ENCODE measurements around the gene INTS12.

The INTS12 gene

DNA sequence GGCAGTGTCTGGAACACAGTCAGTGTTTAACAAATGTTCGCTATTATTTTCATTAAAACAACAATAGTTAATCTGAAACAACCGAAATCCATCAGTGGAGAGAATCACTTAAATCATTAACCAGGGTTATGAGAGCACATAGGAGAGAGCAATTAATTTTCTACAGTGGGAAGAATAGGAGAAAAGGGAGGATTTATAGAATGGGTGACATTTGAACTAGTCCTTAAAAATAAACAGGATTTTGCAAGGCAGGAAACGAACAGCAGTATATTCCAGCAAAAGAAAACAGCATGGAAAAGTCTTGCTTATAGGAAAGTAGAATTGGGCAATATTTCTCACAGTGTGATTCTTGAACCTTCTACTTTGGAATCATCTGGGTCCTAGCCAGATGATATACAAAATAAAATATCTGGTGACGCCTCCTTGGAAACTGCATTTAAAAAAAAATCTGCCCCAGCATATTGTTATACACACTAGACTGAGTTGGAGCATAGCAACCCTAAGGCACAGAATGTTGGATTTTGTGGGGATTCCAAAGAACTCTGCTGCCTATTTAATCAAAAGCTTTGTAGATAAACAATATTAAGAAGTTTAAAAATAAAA lies 56.1 kb downstream of the INTS12 start:
- TF ChIP-seq, protein P1, sequence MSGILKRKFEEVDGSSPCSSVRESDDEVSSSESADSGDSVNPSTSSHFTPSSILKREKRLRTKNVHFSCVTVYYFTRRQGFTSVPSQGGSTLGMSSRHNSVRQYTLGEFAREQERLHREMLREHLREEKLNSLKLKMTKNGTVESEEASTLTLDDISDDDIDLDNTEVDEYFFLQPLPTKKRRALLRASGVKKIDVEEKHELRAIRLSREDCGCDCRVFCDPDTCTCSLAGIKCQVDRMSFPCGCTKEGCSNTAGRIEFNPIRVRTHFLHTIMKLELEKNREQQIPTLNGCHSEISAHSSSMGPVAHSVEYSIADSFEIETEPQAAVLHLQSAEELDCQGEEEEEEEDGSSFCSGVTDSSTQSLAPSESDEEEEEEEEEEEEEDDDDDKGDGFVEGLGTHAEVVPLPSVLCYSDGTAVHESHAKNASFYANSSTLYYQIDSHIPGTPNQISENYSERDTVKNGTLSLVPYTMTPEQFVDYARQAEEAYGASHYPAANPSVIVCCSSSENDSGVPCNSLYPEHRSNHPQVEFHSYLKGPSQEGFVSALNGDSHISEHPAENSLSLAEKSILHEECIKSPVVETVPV (CRISPR knock-in tag; IDR thresholded peaks at IDR 0.05) = no peak
- TF ChIP-seq GLIS3 (CRISPR knock-in tag; IDR thresholded peaks at IDR 0.05) (no peak), CSDC2 (CRISPR knock-in tag; IDR thresholded peaks at IDR 0.05) (no peak), TOX (CRISPR knock-in tag; IDR thresholded peaks at IDR 0.05; ENCODE audit: borderline replicate concordance) (no peak), ZFP30 (CRISPR knock-in tag; IDR thresholded peaks at IDR 0.05) (no peak), ZC3H10 (CRISPR knock-in tag; IDR thresholded peaks at IDR 0.05) (no peak), OSR1 (CRISPR knock-in tag; IDR thresholded peaks at IDR 0.05) (no peak), ARNTL (CRISPR knock-in tag; IDR thresholded peaks at IDR 0.05; ENCODE audit: borderline replicate concordance, low read depth) (no peak), BACH2 (CRISPR knock-in tag; IDR thresholded peaks at IDR 0.05; ENCODE audit: borderline replicate concordance) (no peak), ZFP3 (CRISPR knock-in tag; IDR thresholded peaks at IDR 0.05) (no peak), RARB (CRISPR knock-in tag; IDR thresholded peaks at IDR 0.05) (no peak), ZNF70 (CRISPR knock-in tag; IDR thresholded peaks at IDR 0.05) (no peak), TCF4 (CRISPR knock-in tag; IDR thresholded peaks at IDR 0.05; ENCODE audit: borderline replicate concordance) (no peak), PPARA (CRISPR knock-in tag; IDR thresholded peaks at IDR 0.05; ENCODE audit: borderline replicate concordance) (no peak), ISL1 (CRISPR knock-in tag; IDR thresholded peaks at IDR 0.05) (no peak)
- TF ChIP-seq, protein P2, sequence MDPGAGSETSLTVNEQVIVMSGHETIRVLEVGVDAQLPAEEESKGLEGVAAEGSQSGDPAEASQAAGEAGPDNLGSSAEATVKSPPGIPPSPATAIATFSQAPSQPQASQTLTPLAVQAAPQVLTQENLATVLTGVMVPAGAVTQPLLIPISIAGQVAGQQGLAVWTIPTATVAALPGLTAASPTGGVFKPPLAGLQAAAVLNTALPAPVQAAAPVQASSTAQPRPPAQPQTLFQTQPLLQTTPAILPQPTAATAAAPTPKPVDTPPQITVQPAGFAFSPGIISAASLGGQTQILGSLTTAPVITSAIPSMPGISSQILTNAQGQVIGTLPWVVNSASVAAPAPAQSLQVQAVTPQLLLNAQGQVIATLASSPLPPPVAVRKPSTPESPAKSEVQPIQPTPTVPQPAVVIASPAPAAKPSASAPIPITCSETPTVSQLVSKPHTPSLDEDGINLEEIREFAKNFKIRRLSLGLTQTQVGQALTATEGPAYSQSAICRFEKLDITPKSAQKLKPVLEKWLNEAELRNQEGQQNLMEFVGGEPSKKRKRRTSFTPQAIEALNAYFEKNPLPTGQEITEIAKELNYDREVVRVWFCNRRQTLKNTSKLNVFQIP (CRISPR knock-in tag; IDR thresholded peaks at IDR 0.05; ENCODE audit: borderline replicate concordance, low read depth) = no peak
- TF ChIP-seq, protein P3, sequence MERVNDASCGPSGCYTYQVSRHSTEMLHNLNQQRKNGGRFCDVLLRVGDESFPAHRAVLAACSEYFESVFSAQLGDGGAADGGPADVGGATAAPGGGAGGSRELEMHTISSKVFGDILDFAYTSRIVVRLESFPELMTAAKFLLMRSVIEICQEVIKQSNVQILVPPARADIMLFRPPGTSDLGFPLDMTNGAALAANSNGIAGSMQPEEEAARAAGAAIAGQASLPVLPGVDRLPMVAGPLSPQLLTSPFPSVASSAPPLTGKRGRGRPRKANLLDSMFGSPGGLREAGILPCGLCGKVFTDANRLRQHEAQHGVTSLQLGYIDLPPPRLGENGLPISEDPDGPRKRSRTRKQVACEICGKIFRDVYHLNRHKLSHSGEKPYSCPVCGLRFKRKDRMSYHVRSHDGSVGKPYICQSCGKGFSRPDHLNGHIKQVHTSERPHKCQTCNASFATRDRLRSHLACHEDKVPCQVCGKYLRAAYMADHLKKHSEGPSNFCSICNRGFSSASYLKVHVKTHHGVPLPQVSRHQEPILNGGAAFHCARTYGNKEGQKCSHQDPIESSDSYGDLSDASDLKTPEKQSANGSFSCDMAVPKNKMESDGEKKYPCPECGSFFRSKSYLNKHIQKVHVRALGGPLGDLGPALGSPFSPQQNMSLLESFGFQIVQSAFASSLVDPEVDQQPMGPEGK (CRISPR knock-in tag; IDR thresholded peaks at IDR 0.05; ENCODE audit: borderline replicate concordance) = no peak
- TF ChIP-seq, protein P4, sequence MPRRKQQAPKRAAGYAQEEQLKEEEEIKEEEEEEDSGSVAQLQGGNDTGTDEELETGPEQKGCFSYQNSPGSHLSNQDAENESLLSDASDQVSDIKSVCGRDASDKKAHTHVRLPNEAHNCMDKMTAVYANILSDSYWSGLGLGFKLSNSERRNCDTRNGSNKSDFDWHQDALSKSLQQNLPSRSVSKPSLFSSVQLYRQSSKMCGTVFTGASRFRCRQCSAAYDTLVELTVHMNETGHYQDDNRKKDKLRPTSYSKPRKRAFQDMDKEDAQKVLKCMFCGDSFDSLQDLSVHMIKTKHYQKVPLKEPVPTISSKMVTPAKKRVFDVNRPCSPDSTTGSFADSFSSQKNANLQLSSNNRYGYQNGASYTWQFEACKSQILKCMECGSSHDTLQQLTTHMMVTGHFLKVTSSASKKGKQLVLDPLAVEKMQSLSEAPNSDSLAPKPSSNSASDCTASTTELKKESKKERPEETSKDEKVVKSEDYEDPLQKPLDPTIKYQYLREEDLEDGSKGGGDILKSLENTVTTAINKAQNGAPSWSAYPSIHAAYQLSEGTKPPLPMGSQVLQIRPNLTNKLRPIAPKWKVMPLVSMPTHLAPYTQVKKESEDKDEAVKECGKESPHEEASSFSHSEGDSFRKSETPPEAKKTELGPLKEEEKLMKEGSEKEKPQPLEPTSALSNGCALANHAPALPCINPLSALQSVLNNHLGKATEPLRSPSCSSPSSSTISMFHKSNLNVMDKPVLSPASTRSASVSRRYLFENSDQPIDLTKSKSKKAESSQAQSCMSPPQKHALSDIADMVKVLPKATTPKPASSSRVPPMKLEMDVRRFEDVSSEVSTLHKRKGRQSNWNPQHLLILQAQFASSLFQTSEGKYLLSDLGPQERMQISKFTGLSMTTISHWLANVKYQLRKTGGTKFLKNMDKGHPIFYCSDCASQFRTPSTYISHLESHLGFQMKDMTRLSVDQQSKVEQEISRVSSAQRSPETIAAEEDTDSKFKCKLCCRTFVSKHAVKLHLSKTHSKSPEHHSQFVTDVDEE (CRISPR knock-in tag; IDR thresholded peaks at IDR 0.05) = no peak
- ATAC-seq = no peak

DNA sequence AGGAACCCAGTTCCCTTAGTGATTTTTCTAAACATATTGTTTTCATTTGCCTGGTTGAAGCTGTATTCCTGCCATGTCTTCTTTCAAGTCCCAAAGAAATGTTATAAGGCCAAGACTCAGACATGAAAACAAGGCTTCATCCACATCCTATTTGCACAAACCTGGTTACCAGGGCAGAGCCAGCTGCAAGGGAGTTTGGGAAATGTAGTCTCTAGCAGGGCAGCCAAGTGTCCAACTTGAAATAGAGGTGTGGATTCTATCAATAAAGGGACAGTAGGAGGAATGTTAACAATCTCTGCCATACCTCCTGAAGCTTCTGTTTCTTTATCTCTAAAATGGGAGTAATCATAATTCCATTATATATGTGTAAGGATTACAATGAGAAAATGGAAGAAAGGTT lies 56.6 kb downstream of the INTS12 start:
- ATAC-seq = no peak
- no peak for TF ChIP-seq ZFP30 (CRISPR knock-in tag; IDR thresholded peaks at IDR 0.05)
- TF ChIP-seq, protein P5, sequence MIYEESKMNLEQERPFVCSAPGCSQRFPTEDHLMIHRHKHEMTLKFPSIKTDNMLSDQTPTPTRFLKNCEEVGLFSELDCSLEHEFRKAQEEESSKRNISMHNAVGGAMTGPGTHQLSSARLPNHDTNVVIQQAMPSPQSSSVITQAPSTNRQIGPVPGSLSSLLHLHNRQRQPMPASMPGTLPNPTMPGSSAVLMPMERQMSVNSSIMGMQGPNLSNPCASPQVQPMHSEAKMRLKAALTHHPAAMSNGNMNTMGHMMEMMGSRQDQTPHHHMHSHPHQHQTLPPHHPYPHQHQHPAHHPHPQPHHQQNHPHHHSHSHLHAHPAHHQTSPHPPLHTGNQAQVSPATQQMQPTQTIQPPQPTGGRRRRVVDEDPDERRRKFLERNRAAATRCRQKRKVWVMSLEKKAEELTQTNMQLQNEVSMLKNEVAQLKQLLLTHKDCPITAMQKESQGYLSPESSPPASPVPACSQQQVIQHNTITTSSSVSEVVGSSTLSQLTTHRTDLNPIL (CRISPR knock-in tag; IDR thresholded peaks at IDR 0.05; ENCODE audit: low read depth) = no peak
- TF ChIP-seq ISL1 (CRISPR knock-in tag; IDR thresholded peaks at IDR 0.05) = no peak
- TF ChIP-seq RARB (CRISPR knock-in tag; IDR thresholded peaks at IDR 0.05) = no peak
- TF ChIP-seq, protein P4 (CRISPR knock-in tag; IDR thresholded peaks at IDR 0.05) = no peak
- TF ChIP-seq SNAI2 (CRISPR knock-in tag; IDR thresholded peaks at IDR 0.05) = no peak
- TF ChIP-seq BACH2 (CRISPR knock-in tag; IDR thresholded peaks at IDR 0.05; ENCODE audit: borderline replicate concordance) = no peak
- no peak for TF ChIP-seq ZNF70 (CRISPR knock-in tag; IDR thresholded peaks at IDR 0.05)
- no peak for TF ChIP-seq ZFP3 (CRISPR knock-in tag; IDR thresholded peaks at IDR 0.05)
- no peak for TF ChIP-seq ZNF8 (CRISPR knock-in tag; IDR thresholded peaks at IDR 0.05)
- TF ChIP-seq ZNF565 (CRISPR knock-in tag; conservative IDR thresholded peaks at IDR 0.05; ENCODE audit: low read depth) = no peak
- no peak for TF ChIP-seq ZC3H10 (CRISPR knock-in tag; IDR thresholded peaks at IDR 0.05)

All from SK-N-SH treated with all-trans-retinoic acid at 6 μM for 48 hours (cell line).